ENCODE results near the gene SLC8A2.

SLC8A2 gene

DNA sequence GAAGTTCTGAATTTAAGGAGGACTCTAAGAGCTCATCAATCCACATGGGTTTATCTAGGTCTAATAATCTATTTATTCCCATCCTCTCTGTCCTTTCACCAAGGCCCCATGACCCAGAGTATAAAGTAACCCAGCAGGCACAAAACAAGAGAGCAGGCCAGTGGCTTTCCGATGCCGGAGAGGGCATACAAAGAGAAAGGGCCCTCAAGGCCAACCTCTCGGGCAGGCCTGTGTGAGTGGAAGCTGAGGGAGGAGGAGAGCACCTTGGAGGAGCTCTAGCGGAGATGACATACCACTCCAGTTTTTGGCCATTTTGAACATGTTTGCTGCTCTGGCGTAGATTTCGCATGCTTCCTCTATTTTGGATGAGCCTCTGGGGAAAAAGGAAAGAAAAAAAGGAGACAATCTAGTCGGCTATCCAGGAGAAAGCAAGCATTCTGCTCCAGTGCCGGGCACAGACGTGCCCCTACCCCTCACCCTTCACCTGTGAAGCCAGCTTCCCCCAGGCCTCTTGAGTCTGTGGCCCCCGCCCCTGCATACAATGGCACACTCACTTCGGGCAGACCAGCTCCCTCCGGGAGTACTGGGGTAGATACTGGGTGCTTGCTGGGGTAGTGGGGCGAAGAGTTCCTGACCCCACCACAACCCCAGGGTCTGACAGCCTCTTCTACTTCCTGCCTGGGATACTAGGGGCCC, 31.6 kb upstream of the SLC8A2 start:
- no peak for DNase-seq (ENCODE audit: low spot score)

DNA sequence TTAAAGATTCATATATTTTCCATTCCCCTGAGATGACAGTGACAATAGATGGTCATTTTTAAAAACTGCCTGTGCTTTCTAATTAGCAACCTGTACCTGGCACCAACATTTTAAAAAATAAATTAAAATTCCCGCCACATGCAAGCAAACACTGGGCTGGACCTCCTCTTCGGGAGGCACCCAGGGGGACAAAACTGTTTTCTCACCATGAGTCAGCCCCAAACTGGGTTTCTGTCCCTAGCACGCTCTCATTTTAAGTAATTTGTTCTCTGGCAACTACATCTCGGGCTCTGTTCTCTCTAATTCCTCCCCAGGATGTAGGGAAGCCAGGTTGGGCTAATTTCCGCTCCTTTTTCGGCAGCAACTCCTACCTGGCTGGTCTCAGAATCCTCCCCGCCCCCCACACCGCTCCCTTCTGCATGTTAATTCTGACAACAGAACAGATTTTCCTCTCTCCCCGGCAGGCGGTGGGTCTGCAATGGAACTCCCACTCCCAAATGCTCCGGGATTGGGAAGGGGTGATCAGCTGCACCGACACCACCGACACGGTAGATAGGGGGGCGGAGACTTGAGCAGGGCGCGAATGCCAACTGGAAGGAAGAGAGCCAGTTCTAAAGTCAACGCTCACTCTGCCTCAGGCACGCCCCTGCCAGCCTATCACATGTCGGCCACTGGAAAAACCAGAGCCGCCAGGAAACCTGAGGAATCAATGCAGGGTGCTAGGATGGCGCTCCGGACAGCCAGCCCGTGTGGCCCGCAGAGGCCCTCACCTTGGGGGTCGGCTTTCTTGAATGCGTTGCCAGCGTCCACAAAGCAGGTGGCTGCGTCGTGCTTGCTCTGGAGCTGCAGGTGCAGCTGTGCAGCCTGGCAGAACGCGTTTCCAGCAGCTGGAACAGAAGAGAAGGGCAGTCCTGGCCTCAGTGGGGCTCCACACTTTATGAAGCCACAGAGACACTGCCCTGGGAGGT, 28.5 kb upstream of the SLC8A2 start:
- no peak for DNase-seq (ENCODE audit: low spot score)

DNA sequence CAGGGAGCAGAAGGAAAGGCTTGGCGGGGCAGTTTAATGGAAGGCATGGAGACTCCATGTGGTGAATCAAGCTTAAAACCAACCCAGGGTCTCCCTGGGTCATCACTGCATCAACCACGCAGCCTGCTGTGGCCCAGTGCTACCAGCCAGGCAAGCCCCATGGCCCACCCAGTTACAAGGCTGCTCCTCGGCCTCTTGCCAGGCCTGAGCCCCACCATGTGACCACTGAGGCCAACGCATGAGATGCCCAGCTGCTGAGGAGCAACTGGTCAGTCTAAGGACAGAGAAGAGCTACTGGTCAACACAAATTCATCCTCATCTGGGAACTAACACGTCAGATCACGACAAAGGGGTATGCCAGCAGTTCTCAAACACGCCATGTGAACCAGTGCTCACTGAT, 27.7 kb upstream of the SLC8A2 start:
- DNase-seq (ENCODE audit: low spot score): no peak

DNA sequence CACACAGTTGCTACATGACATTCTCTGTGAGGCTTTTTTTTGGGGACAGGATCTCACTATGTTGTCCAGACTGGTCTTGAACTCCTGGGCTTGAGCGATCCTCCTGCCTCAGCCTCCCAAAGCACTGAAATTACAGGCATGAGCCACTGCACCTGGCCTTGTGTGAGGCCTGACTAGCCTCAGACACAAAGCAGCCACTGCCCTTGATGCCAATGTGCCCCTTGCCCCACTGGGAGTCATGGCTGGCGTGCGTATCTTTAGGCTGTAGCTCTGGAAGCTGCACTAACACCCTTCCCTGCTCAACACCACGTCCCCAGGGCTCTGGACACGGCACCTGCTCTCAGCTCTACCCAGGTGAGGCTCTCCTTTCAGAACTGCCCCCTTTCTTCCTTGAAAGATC, 26.9 kb upstream of the SLC8A2 start:
- no peak for DNase-seq (ENCODE audit: low spot score)

DNA sequence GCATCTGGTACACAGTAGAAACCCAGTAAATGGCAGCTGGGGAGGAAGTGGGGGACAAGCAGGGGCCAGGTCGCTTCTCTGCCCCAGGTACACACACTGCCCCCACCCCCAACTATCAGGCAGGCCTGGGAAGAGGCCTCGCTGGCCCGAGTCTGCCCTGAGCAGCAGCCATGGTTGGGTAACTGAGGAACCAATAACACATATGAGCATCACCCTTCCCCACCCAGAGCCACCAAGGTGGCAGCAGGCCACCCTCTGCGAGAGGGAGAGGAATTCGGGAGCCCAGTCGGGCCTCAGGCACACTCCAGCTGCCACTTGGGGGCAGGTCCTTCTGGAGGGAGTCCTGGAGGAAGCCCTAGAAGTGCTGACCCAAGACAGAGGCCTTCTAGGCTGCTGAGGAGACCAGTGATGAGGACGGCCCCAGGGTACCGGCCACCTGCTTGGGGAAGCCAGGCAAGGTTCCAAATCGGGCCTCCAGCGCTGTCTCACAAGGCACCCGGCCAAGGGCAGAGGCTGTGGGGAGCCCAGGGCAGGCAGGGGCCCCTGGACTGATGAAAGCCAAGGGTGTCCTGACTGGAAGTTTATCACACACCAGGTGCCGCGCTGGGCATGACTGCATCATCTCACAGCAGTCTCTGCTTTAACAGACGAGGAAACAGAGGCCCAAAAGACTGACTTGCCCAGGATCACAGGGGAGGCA, 26.3 kb upstream of the SLC8A2 start:
- no peak for DNase-seq (ENCODE audit: low spot score)

DNA sequence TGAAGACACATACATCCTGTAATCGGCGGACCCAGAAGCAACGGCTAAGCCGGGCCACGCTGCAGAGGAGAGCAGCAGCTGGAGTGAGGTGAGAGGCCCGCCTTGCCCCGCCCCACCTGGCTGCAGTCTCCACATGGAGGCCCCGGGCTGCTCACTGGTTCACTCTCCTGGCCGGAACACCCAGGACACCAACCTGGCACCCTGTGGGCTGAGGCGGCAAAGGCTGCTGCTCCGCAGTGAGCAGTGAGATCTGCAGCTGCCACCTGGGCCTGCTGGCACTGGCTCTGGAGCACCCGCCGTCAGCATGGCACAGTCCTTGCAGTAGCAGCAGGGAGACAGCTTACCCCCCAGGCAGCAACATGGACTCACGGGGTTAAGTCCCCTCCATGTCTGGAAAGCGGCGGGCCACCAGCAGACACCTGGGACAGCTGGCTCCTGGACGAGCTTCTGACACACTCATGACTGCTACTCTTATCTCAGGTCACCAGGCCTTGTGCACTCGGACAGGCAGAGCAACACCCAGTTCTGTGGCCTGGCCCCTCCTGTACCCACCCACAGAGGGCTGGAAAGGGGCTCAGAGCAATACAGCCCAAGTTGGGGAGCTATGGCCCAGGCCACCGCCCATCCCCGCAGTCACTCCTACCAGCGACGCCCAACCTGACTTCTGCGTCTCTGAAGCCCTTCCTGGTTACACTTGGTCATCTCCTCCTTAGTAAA, 25.5 kb upstream of the SLC8A2 start:
- no peak for DNase-seq (ENCODE audit: low spot score)

DNA sequence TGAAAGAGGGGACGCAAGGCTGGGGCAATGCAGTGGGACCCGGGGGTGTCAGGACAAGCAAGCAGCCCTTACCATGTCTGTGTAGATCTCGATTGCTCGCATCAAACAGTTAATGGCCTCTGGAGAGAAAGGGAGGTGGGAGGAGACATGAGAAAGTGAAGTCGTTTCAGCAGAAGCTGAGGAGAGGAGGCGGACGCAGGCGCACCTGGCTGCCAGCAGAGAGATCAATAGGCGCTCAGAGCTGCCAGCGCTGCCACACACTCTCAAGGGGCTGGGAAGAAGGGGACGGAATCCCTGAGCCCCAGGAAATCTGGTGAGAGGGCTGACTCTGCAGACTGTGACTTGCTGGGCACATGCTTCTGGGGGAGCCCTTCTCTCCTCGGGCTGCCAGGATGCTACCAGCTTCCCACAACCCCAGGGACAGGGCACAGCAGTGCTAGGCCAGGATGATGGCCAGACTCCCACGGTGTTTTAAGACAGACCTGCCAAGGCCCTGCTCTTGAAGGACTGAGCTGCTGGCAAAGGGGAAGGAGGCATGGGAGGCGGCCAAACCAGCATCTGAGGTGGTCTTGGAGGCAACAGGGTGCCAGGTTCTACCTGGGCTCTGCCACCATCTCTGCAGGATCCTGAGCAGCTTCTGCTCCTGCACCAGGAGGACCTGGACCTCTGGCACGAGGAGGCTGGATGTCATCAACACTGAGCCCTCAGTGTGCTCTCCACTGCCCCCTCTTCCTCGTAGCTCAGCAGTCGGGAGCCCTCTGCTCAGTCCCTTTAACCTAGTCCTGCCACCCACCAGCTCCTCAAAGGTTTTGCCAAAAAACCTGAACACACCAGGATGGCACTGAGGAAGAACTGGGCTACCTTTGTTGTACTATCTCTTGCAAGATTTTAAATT, 24.0 kb upstream of the SLC8A2 start:
- DNase-seq (ENCODE audit: low spot score): no peak

DNA sequence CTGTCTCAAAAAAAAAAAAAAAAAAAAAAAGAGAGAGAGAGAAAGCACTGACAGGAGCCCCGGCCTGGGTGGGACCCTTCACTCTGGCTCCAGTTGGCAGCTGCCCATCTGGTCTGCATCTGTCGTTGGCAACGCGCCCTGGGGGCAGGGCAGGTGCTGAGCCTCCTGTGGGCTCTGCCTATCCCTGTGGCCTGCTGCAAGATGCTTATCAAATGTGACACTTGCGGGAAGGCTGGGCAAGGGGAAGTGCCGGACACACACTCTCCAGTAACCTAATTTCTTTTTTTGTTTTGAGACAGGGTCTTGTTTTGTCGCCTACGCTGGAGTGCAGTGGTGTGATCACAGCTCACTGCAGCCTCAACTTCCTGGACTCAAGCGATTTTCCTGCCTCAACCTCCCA, 23.0 kb upstream of the SLC8A2 start:
- DNase-seq (ENCODE audit: low spot score): no peak

DNA sequence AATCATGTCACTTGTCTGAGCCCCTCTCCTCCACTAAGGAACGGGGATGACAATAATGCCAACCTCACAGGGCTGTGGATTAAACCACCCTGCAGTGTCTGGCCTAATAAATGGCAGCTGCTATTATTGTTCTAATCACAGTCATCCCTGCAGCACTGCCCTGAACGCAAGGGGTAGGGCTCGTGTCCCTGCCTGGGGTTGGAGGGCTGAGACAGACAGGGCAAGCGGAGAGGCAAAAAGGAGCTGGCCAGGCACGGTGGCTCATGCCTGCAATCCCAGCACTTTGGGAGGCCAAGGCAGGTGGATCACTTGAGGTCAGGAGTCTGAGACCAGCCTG, 22.5 kb upstream of the SLC8A2 start:
- no peak for DNase-seq (ENCODE audit: low spot score)

DNA sequence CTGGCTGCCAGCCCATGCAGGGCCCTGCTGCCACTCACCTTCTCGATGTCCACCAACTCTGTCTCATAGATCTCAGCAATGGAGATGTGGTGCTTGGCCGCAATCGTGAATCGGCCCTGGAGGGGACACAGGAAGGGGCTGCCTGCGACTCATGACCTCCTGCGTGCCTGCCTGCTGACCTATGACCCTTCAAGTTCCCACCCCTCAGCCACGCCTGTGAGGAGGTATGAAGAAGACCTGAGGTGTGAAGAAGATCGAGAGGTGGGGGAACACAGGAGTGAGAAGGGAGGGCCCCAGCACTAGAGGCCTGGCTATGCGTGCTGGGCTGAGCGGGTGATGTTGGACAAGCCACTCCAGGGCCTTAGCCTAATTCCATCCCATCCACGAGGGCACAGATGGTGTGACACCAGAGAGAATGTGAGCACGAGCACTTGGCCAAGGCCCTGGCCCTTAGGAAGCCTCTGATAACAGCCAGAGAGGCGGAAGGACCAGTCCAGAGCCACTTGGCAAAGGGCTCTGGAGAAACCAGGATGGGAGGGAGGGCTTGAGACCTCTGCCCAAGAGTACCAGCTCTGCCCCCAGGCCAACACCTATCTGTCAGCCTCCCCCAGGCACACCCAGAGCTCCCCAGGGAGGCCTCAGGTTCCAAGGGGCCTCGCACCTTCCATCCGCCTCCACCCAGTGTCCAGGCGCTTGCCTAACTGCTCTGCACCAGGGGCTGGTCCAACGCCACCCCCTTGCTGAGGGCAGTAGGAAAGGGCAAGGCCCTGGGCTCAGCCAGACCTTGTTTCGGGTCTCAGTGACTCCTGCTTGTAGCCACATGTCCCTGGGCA, 21.9 kb upstream of the SLC8A2 start:
- DNase-seq (ENCODE audit: low spot score): no peak

DNA sequence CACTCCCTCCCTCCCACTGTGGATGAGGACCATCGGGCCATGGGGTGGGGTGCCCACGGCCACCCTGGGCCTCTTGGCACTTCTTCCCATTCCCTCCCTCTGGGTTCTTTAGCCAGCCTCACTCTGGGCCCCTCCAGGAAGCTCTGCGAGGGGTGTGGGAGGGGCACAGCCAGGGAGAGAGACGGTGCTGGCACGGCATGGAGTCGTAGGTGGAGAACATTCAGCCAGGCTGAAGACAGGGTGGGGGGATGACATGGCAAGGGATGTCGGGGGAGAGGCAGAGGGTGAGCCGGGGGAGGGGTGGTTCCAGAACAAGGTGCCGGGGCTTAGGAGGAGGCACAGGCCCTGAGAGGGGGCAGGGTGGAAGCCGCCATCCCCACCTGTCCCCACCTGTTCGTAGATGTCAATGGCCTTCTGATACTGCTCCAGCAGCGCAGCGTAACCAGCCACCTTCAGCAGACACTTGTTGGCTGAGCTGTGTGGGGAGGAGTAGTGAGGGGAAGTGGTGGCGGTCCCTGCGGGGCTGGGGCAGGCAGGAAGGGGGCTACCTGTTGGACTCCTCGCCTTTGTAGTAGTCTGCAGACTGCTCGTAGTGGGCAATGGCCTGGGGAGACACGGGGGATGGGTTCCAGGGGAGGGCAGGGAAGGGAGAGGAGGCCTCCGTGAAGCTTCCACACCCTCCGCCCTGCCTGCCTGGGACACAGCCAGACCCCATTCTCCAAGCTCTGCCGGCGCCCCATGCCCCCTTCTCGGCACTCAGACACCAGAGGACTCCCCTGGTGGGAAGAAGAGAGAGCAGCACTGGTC, 21.1 kb upstream of the SLC8A2 start:
- no peak for DNase-seq (ENCODE audit: low spot score)

DNA sequence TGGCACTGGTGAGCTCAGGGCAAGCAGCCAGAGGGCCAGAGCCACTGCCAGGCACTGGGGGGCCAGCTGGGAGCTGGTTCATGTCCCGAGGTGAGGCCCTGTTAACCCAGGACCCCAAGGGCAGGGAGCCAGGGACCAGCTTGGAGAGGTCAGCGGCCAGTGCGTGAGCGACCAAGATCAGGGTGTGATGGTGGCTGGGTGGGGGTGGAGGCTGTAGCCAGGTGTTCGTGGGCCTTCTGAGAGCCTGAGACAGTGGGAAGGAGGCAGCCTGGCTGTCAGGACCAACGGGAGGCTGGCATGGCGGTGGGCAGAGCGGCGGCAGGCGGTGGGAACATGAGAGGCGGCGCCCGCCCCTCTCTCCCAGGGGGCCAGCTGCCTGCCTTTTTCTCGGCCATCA, 20.4 kb upstream of the SLC8A2 start:
- DNase-seq (ENCODE audit: low spot score): no peak

DNA sequence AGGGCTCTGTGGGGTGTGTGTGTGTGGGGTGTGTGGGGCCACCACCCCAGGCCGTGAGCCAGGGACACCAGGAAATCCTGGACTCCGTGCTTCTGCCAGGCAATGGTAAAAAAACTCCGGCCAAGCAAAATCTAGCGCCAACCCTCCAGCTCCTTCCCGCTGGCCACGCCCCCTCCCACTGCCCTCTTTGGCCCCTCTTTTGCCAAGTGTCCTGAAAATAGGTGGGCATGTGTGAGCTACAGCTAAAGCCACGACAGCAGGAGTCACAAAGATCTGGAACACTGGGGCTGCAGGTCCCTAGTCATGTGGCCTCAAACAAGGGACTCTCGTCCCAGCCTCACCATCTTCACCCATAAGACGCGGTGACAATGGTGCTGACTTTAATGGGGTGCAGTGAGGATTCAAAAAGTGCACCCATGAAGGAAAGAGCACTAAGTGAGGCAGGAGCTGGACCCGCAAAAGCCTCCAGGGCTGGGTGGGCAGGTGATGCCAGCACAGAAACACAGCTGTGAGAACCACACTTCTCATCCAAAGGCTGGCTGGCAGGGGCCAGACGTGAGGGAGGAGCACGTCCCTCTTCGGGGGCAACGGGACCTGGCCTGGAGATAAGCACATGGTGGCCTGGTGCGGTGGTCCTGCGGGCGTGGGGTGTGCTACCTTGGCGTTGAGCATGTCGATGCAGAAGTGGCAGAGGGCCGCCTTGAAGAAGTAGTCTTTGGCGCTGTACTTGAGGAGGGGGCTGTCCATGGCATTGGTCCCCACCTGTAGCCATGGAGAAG, 19.9 kb upstream of the SLC8A2 start:
- no peak for DNase-seq (ENCODE audit: low spot score)

DNA sequence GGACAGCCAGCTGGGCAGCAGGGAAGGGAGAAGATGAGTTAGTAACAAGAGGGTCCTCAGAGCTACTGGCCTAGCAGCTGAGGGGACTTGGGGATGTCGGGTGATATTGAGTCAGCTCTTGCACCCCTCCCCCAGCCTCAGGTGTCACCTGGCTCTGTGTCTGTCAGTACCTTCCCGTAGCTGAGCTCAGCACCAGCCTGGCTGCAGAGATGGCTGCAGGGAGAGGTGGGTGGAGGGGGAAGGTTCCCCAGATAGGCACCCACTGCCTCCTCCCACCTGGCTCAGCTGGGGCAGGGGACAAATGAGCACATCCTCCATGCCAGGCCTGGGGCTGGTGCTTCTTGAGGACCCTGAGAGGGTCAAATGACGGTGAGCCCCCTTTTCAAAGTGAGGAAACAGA, 19.2 kb upstream of the SLC8A2 start:
- no peak for DNase-seq (ENCODE audit: low spot score)

DNA sequence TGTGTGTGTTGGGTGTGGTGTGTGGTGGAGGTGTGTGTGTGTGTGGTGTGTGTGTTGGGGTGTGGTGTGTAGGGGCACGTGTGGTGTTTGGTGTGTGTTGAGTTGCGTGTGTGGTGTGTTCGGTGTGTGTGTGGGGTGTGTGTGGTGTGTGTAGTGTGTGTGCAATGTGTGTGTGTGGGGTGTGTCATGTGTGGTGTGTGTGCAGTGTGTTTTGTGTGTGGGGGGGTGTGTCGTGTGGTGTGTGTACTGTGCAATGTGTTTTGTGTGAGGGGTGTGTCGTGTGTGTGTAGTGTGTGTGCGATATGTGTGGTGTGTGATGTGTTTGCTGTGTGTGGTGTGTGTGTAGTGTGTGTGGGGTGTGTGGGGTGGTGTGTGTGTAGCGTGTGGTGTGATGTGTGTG, 18.3 kb upstream of the SLC8A2 start:
- no peak for DNase-seq (ENCODE audit: low spot score)

DNA sequence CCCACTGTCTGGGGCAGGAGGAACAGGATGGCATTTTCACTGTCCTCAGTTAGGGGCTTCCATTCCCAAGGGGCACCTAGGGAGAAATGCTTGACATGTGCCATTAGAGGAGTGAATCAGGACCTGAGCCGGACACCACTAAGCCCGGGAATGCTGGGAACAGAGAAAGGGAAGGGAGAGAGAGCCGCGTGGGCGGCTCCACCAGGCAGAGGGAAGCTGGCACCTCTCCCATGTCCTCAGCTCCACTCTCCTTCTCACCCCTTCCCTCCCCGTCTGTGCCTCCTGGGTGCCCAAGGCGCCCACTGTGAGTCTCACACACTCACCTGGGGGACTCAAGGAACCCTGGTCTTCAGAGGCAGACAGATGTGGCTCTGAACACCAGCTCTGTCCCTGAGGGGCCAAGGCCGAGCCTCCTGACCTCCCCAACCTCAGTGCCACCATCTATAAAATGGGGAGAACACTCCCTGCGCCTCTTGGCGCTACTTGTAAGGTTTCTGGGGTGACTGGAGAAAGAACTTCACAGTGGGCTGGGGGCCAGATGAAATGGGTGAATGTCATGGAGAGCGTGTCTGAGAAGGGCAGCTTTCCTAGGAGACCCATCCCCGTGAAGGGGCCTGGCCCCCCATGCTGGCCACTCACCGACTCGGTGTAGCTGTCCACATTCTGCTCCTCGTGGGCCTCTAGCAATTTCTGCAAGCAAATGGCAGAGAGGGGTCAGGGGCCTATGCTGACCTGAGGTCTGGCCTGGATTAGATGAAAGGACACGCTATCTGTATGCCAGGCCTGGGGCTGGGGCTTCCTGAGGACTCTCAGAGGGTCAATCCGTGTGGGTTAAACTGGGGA, 17.6 kb upstream of the SLC8A2 start:
- no peak for DNase-seq (ENCODE audit: low spot score)
